GM18511 (cell line): ENCODE data around the gene SUPT5H.
"Not testable (repeated sequence)": the region's sequence is repeated elsewhere in the genome, so short reads cannot be mapped to it uniquely, and the experiment has no call there.

Experiments
- ATAC-seq: cut with Tn5 transposase; IDR thresholded peaks from one replicate; pipeline ENCODE4 v1.9.1; 2021; ENCODE audit warnings: mild to moderate bottlenecking, moderate library complexity; ENCODE audit not compliant: unreplicated experiment

SUPT5H gene

DNA sequence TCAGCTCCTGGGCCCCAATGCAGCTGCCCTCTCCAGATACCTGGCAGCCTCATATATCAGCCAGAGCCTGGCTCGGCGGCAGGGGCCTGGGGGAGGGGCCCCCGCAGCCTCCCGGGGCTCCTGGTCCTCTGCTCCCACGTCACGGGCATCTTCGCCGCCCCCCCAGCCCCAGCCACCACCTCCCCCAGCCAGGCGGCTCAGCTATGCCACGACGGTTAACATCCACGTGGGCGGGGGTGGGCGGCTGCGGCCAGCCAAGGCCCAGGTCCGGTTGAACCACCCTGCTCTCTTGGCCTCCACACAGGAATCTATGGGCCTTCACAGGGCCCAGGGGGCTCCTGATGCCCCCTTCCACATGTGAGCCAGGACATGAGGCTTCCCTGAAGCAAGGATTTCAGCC lies 20.4 kb upstream of the SUPT5H start:
- no peak for ATAC-seq

DNA sequence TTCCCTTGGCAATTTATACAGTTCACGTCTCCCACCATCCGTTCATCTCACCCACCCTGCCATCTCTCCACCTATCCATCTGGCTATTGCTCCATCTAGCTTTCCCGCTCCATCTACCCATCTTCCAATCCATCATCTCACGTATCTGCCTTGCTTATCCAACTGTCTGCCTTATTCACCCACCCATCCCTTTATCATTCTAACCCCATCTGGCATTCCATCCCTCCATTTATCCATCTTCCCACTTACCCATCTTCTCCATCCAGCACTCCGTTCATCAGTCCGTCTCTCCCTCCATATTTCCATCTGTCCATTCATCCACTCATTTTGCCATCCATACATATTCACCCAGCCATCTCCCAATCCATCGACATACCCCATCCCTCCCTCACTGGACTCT lies 19.6 kb upstream of the SUPT5H start:
- ATAC-seq: no peak

GRCh38 chr19:39426170-39426569 lies 19.2 kb upstream of the SUPT5H start:
- ATAC-seq: no peak

DNA sequence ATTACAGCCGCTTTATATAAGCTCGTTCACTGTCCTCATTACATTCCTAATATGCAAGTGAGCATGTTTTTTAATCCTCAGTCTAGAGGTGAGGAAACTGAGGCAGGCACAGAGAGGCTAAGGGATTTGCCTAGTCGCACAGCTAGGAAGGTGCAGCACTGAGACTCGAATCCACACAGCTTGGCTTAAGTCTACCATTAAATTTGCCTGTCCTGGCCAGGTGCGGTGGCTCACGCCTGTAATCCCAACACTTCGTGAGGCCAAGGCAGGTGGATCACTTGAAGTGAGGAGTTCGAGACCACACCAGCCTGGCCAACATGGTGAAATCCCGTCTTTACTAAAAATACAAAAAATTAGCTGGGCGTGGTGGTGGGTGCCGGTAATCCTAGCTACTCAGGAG lies 17.7 kb upstream of the SUPT5H start:
- ATAC-seq: no peak

GRCh38 chr19:39428283-39429112 lies 16.9 kb upstream of the SUPT5H start:
- ATAC-seq: no peak

- ATAC-seq: no peak
Measured at GRCh38 chr19:39430675-39431593, 14.4 kb upstream of the SUPT5H start.

DNA sequence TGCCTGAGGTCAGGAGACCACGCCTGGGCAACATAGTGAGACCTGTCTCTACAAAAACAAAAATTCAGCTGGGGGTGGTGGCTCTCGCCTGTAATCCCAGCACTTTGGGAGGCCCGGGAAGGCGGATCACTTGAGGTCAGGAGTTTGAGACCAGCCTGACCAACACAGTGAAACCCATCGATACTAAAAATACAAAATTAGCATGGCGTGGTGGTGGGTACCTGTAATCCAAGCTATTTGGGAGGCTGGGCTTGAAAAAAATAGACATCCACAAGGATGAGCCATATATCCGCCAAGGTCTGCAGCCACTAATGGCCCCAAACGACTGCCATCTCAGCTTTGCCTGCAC lies 12.7 kb upstream of the SUPT5H start:
- ATAC-seq: no peak

DNA sequence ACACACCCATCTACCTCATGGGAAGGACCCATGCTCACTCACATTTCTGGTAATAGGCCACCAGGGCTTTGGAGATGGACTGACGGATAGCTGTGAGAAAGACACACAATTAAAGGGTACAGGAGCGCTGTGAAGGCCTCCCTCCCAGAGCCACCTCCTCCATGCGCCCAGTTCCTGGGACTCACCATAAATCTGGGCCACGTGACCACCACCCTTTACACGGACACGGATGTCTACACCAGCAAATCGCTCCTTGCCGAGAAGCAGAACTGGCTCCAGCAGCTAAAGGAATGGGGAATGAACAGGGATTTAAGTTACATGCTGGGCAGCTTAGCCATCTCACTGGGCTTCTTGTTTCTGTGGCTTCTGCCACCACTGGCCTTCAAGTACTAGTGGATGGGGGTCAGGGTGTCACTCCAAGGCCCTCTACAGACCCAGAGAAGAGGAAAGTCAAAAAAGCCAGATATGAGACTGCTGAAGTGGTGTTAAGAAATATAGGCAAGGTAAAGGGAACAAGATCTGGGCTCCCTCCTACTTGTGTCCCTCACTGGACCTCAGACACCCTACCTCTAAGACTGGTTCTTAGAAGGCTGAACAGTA lies 11.8 kb upstream of the SUPT5H start:
- no peak for ATAC-seq

- no peak for ATAC-seq
Measured at GRCh38 chr19:39434123-39435076, 11.0 kb upstream of the SUPT5H start.

- peak; percentile 82 for ATAC-seq
Measured at GRCh38 chr19:39435499-39436349, 9.7 kb upstream of the SUPT5H start, which contains the start of gene RPS16. TSS of gene RPS16 (minus strand) at chr19:39435949. CDS start at chr19:39435895, 54 bp downstream.

- no peak for ATAC-seq
Measured at GRCh38 chr19:39436350-39436716, 9.0 kb upstream of the SUPT5H start.

- ATAC-seq: no peak
Measured at GRCh38 chr19:39438270-39438934, 7.0 kb upstream of the SUPT5H start.

GRCh38 chr19:39444598-39445195 lies 685 bp upstream of the SUPT5H start:
- no peak for ATAC-seq

DNA sequence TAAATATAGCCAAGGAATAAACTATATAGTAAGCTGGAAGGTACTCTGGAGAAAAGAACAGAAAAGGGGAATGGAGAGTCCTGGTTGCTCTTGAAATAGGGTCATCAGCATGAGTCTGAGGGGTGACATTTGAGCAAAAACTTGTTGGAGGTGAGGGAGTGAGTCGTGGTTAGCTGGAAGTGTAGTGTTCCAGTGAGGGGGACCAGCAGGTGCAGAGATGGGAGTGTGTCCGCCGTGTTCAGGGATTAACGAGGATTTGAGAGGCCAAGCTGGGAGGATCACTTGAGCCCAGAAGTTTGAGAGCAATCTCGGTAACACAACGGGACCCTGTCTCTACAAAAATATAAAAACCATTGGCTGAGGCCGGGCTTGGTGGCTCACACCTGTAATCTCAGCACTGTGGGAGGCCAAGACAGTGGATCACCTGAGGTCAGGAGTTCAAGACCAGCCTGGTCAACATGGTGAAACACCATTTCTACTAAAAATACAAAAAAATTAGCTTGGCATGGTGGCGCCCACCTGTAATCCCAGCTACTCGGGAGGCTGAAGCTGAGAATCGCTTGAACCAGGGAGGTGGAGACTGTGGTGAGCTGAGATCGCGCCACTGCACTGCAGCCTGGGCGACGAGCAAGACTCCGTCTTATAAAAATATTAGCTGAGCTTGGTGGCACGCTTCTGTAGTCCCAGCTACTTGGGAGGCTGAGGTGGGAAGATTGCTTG lies 1.1 kb downstream of the SUPT5H start:
- no peak for ATAC-seq

DNA sequence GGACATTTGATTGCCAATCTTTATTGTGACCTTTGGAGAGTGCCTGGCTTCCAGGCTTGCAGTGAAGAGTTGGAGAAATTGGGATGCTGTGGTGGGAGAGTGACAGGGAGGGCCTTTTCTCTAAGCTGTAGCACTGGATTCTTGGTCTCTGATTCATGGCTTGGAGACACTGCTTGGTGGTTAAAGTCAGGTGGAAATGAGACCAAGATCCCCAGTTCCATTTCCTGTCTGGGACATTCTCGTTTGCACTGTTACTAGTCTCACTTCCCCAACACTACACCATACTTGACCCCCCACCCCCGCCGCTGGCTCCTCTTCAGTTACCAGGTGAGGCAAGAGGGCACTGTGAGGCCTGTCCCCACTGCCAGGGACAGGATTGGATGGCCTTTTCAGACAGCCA lies 2.9 kb downstream of the SUPT5H start:
- ATAC-seq: no peak

- ATAC-seq: no peak
Measured at GRCh38 chr19:39449116-39449797, 3.9 kb downstream of the SUPT5H start.

DNA sequence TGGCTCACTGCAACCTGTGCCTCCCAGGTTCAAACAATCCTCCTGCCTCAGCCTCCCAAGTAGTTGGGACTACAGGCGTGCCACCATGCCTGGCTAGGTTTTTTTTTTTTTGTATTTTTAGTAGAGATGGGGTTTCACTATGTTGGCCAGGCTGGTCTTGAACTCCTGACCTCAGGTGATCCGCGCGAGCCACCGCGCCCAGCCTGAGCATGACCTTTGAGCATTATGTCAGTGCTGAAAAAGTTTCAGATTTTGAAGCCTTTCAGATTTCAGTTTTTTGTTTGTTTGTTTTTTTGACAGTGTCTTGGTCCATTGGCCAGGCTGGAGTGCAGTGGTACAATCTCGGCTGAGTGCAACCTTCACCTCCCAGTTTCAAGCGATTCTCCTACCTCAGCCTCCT lies 5.9 kb downstream of the SUPT5H start:
- ATAC-seq: not testable (repeated sequence)
